SU-DHL-6 (cell line): ENCODE results near the gene FSD1.

Experiments
- H2AFZ ChIP-seq: fragments of 200-600 bp; sonication (generic); 2 replicates; pipeline ENCODE4 v1.6.1; 2014; ENCODE audit warnings: low read depth, mild to moderate bottlenecking, moderate library complexity, mixed read lengths, antibody characterized with exemption, low read length; ENCODE audit not compliant: severe bottlenecking
- H3F3A ChIP-seq: fragments of 200-600 bp; shearing (Covaris generic); 2 replicates; pipeline ENCODE4 v1.6.0; 2016; ENCODE audit warnings: antibody characterized with exemption, mild to moderate bottlenecking; ENCODE audit not compliant: insufficient read depth
- H3K27ac ChIP-seq: fragments of 200-600 bp; sonication (generic); 2 replicates; pipeline ENCODE4 v1.5.1; 2016; ENCODE audit warnings: low read depth, mild to moderate bottlenecking, low read length, moderate library complexity, mixed read lengths
- H3K27me3 ChIP-seq: fragments of 200-600 bp; sonication (generic), shearing (Covaris generic); 2 replicates; pipeline ENCODE4 v1.6.0; 2014; ENCODE audit warnings: mild to moderate bottlenecking, low read length
- H3K36me3 ChIP-seq: fragments of 200-600 bp; sonication (generic); 2 replicates; pipeline ENCODE4 v1.6.1; 2014; ENCODE audit warnings: mild to moderate bottlenecking, low read length, mixed read lengths
- H3K4me2 ChIP-seq: fragments of 300-600, 200-600 bp; shearing (Covaris generic), sonication (generic); 2 replicates; pipeline ENCODE4 v1.6.0; 2014; ENCODE audit warnings: low read length, low read depth, mild to moderate bottlenecking; ENCODE audit not compliant: poor library complexity, severe bottlenecking
- H3K4me3 ChIP-seq: fragments of 200-600 bp; sonication (generic); 2 replicates; pipeline ENCODE4 v1.5.1; 2014; ENCODE audit warnings: antibody characterized with exemption, low read length, mild to moderate bottlenecking, mixed read lengths; ENCODE audit not compliant: insufficient read depth, poor library complexity, severe bottlenecking
- H3K79me2 ChIP-seq: fragments of 200-600 bp; sonication (generic); 2 replicates; pipeline ENCODE4 v1.6.1; 2014; ENCODE audit warnings: mild to moderate bottlenecking, low read length, moderate library complexity; ENCODE audit not compliant: insufficient read depth
- H3K9ac ChIP-seq: fragments of 200-600 bp; sonication (generic); 2 replicates; pipeline ENCODE4 v1.7.0; 2014; ENCODE audit warnings: mild to moderate bottlenecking, low read length
- H3K9me2 ChIP-seq: fragments of 200-600 bp; sonication (generic); replicated peaks from 2 replicates; pipeline ENCODE4 v1.6.1; 2014; ENCODE audit warnings: low read length; ENCODE audit not compliant: insufficient read depth
- H3K9me3 ChIP-seq: fragments of 200-600 bp; sonication (generic); 2 replicates; pipeline ENCODE4 v1.6.1; 2014; ENCODE audit warnings: low read length, mixed read lengths; ENCODE audit not compliant: insufficient read depth
- H4K20me1 ChIP-seq: fragments of 200-600 bp; sonication (generic); 2 replicates; pipeline ENCODE4 v1.6.1; 2014; ENCODE audit warnings: low read depth, mild to moderate bottlenecking, antibody characterized with exemption, low read length, moderate library complexity, mixed read lengths
- EZH2phosphoT487 ChIP-seq: fragments of 200-600 bp; sonication (generic), shearing (Covaris generic); conservative IDR thresholded peaks from 2 replicates; pipeline ENCODE4 v1.6.1; 2018; ENCODE audit warnings: mild to moderate bottlenecking, antibody characterized with exemption, low read length, moderate library complexity, mixed read lengths
- TF ChIP-seq, protein P1 (sequence below): fragments of 200-600 bp; sonication (generic); IDR thresholded peaks from one replicate; pipeline ENCODE4 v1.5.1; 2017; ENCODE audit warnings: antibody characterized with exemption, mild to moderate bottlenecking, low read length, moderate library complexity; ENCODE audit not compliant: insufficient read depth, poor library complexity, severe bottlenecking

Gene FSD1

DNA sequence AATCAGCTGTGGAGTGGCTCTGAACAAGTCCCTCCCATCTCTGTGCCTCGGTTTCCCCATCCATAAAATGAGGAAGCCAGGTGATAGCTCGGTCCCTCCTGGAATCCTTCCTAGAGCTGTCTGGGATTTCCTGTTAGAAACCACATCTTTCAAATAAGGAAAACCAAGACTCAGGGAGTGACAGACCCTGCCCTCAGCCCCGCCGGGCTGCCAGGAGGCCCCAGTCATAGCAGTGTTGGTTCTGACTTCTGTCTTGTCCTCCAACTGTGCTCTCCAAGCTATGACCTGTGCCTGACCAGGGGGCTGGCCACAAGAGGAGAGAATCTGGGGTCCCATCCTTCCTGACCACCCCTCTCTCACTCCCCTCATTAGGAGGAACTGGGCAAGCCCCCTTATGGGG lies 26.4 kb upstream of the FSD1 start:
- Histone ChIP-seq H3K4me3 (no peak overlapping the region), H3K27me3 (no peaks in the 10 kb centered on the region), H3K27ac (no peak overlapping the region), H2AFZ (no peak overlapping the region), H3K9me3 (no peaks in the 10 kb centered on the region), H3K9ac (no peak overlapping the region), H3F3A (no peaks in the 10 kb centered on the region), H3K79me2 (no peaks in the 10 kb centered on the region), H3K4me2 (no peak overlapping the region), H4K20me1 (no peaks in the 10 kb centered on the region), H3K9me2 (no peaks in the 10 kb centered on the region), H3K36me3 (no peaks in the 10 kb centered on the region)
- TF ChIP-seq EZH2phosphoT487, result no peak
- TF ChIP-seq, protein P1, sequence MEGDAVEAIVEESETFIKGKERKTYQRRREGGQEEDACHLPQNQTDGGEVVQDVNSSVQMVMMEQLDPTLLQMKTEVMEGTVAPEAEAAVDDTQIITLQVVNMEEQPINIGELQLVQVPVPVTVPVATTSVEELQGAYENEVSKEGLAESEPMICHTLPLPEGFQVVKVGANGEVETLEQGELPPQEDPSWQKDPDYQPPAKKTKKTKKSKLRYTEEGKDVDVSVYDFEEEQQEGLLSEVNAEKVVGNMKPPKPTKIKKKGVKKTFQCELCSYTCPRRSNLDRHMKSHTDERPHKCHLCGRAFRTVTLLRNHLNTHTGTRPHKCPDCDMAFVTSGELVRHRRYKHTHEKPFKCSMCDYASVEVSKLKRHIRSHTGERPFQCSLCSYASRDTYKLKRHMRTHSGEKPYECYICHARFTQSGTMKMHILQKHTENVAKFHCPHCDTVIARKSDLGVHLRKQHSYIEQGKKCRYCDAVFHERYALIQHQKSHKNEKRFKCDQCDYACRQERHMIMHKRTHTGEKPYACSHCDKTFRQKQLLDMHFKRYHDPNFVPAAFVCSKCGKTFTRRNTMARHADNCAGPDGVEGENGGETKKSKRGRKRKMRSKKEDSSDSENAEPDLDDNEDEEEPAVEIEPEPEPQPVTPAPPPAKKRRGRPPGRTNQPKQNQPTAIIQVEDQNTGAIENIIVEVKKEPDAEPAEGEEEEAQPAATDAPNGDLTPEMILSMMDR, result no peak

DNA sequence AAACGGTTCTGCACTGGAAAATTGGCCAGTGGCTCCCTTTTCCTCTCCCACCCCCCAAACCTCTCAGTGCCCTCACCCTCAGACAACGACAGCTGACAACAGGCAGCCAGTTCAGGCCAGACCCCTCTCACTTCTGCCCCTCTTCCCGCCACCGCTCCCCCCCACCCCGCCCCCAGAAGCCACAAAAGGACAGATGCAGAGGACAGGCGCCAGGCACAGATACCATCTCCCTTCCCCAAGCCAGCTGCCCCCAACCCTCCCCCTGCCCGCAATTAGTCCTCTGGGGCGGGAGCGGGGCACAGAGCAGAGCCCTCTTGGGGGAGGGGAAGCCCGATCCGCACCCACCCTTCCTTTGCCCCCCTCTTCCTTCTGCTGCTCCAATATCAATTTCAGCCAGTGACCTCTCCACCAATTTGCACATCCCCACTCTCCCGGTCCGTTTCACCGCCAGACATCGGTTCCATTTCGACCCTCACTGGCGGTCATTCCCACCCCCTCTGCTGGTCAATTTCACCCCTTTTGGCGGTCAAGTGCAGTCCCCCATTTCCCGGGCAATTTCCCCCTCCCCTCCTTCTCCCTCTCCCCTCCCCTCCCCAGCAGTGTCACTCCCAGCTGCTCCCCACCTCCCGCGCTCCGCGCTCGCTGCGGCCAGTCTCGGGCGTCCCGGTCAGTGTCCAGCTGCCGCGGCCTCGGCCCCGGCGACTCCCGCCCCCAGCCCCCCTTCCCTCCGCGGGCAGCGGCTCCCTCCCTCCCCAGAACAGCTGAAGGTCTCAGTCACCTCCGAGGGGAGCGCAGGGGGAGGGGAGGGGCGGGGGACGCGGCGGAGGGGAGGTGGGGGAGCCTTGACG lies 25.8 kb upstream of the FSD1 start, which contains the start of gene SHD:
Gene SHD (plus strand): TSS at position 848 of the 848 bp plus-strand sequence. CDS start 798 bp downstream, outside the sequence.
- no peak within 1 kb of the TSS for H3K4me2 ChIP-seq
- H3K27me3 ChIP-seq, result no peaks in the 10 kb centered on the region
- H3K4me3 ChIP-seq, result no peak within 1 kb of the TSS
- no peak within 1 kb of the TSS for H3K9ac ChIP-seq
- H3K27ac ChIP-seq, result no peak within 1 kb of the TSS
- H3K9me3 ChIP-seq, result no peaks in the 10 kb centered on the region
- H3K36me3 ChIP-seq, result no peaks in the 10 kb centered on the region
- H3K79me2 ChIP-seq, result no peaks in the 10 kb centered on the region
- no peaks in the 10 kb centered on the region for H3K9me2 ChIP-seq
- no peaks in the 10 kb centered on the region for H4K20me1 ChIP-seq
- H2AFZ ChIP-seq, result no peak within 1 kb of the TSS
- TF ChIP-seq, protein P1, result no peak
- no peak for TF ChIP-seq EZH2phosphoT487
- no peaks in the 10 kb centered on the region for H3F3A ChIP-seq

DNA sequence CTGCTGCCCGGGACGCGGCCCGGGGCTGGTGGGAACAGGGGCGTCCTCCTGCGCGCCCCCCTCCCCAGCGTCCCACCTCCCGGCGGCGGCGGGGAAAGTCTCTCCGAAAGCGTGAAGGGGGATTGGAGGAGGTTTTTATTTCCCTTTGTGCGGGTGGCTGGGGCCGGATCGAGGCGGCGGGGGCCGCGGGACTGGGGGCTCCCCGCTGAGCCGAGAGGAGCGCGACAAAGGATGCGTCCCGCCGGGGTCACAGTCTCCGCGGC lies 25.2 kb upstream of the FSD1 start:
- Histone ChIP-seq H3K9me2 (no peaks in the 10 kb centered on the region), H3K9me3 (no peaks in the 10 kb centered on the region), H2AFZ (no peak overlapping the region), H4K20me1 (no peaks in the 10 kb centered on the region), H3K79me2 (no peaks in the 10 kb centered on the region), H3F3A (no peaks in the 10 kb centered on the region), H3K4me3 (no peak overlapping the region), H3K4me2 (no peak overlapping the region), H3K27ac (no peak overlapping the region), H3K9ac (no peak overlapping the region), H3K36me3 (no peaks in the 10 kb centered on the region), H3K27me3 (no peaks in the 10 kb centered on the region)
- TF ChIP-seq, protein P1, result no peak
- TF ChIP-seq EZH2phosphoT487, result no peak
